Measurements from ENCODE around the gene PTPRJ.

PTPRJ gene

DNA sequence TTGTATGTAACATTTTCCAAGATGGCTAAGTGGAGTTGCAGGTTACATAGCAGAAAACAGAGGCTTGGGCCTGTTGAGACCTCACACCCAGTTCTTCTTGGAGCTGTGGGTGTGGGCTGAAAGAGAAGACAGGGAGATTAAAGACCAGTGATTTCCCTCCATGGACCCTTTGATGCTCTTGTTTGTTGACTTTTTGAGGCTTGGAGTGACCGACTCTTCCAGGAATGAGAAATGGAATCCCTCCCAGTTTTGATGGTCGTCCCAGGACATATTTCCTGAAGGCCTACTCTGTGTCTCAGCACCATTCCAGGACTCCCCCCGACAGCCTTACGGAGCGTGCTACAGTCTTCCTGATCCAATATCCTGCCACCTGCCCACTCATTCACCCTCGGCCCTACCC lies 96.9 kb downstream of the PTPRJ start:
- FAIRE-seq, result no peak

GRCh38 chr11:48078689-48079088 lies 98.3 kb downstream of the PTPRJ start:
- no peak for FAIRE-seq

- no peak for FAIRE-seq
Observed at GRCh38 chr11:48079596-48079995, 99.2 kb downstream of the PTPRJ start.

GRCh38 chr11:48080301-48080861 lies 100.0 kb downstream of the PTPRJ start:
- FAIRE-seq, result no peak

DNA sequence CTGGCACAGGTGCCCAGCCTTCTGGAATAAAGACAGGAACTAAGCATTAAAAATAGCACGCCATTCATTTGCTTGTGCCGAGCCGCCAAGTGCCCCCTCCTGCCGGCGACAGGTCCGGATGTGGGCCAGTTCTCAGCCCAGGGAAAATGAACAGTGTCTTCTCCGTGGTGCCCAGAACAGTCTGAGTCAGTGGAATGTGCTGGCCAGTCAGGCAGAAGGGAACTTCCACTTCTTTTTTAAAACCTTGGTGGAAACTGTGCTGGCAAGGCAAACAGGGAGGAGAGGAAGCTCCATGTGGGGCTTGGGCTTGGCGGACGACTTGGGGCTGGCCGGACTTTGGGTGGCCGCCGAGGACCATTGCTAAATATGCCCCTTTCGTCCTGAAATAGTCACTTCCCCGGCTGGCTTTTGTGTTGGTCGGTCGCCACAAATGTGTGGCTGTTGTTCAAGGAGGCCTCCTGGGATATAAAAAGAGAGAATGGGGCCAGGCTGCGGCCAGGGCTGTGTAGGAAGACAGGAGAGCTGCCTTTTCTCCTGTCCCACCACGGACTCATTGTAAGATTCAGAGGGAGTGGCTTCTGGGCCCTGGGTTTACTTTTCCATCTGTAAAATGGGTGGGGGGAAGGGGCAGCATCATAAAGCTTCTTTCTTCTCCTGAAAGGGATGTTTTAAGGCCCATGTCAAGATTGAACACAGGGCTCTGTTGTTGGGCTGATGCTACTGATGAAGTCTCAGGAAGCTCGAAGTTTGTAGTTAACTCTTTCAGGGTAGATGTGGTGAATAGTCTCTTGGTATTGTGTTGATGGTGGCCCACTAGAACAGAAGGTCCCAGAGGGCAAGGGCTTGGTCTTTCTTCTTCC lies 101.0 kb downstream of the PTPRJ start:
- FAIRE-seq, result no peak

GRCh38 chr11:48082771-48083170 lies 102.4 kb downstream of the PTPRJ start:
- FAIRE-seq, result no peak

- no peak for FAIRE-seq
Observed at GRCh38 chr11:48083421-48083820, 103.1 kb downstream of the PTPRJ start.

DNA sequence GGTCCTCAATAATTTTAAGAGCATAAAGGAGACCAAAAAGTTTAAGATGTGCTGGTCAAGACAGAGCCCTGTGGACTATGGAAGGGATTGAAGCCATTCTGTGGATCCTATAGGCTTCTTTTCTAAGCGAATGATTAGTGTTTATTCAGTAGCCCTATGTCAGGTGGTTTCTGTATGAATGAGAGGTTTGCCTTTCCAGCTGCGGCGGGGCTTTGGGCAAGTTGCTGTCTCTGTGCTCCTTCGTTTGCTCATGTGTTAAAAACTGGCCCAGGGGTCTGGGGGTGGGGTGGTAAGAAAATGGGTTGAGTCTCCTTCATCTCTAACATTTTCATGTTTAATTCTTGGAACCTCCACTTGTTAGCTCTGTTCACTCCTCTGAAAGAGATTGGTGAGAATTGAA lies 105.3 kb downstream of the PTPRJ start:
- FAIRE-seq, result no peak

GRCh38 chr11:48087422-48087821 lies 107.1 kb downstream of the PTPRJ start:
- FAIRE-seq, result no peak

DNA sequence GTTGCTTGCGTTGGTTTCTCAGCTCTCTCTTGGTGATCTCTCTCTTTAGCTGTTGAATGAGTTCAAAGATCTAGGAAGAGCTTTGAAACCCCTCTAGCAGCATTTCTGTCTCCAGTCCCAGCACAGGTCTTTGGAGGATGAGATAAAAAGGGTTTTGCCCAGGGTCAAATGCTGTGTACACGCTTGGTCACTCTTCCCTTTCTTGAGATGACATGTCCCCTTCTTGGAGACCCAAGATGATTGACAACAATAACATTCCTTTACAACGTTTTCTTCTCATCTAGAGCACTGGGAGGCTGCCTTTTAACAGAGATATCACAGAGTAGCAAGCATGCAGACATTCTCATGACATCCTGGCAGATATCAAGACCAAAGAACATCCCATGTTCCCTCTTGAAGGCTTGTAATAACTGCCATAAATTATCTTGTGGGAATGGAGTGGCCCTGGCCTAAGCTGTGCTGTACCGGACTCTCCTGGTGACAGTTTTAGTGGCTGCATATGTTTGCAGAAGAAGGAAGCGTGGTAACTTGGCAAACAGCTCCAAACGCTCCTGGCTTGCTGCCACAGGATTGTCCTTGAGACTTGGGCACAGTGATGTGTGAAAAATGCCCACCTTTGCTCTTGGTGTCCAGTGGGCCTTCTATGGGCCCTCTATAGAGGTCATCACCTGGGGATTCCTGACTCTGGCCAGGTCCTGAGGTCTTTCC lies 107.8 kb downstream of the PTPRJ start:
- FAIRE-seq, result no peak

DNA sequence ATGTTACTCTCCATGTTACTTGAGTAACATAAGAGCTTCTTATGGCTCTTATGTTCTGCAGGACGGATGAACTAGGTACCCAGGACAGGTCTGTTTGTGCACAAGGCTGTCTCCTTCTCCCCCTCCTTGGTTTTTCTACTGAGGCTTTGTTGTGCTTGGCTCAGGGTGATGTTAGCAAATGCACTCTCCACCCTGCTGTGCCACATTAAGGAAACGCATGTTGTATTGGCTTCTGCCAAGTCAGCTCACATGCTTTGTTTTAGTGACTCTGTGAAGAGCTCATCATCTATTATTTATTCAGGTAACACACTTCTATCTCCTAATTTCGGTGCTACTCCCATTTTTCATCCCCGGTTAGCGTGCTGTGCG lies 108.3 kb downstream of the PTPRJ start:
- no peak for FAIRE-seq

GRCh38 chr11:48090174-48090573 lies 109.8 kb downstream of the PTPRJ start:
- FAIRE-seq, result no peak

- FAIRE-seq, result no peak
Observed at GRCh38 chr11:48091426-48092102, 111.2 kb downstream of the PTPRJ start.

DNA sequence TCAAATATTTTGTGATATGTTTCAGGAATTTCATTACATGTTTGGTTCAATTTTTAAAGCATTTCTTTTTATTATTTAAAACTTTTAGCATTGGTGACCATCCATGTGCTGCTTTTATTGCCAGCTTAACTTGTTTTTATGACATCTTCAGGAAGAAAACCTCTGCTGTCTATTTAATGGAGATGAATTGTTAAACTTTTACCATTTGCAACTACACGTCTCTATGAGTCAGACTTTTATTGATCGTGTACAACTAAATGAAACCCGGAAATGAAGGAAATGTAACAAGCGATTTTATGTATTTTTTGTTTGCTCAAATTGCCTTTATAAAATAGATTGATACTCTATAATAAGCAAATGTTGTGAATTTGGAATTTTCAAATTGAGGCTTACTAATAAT lies 113.0 kb downstream of the PTPRJ start:
- no peak for FAIRE-seq

DNA sequence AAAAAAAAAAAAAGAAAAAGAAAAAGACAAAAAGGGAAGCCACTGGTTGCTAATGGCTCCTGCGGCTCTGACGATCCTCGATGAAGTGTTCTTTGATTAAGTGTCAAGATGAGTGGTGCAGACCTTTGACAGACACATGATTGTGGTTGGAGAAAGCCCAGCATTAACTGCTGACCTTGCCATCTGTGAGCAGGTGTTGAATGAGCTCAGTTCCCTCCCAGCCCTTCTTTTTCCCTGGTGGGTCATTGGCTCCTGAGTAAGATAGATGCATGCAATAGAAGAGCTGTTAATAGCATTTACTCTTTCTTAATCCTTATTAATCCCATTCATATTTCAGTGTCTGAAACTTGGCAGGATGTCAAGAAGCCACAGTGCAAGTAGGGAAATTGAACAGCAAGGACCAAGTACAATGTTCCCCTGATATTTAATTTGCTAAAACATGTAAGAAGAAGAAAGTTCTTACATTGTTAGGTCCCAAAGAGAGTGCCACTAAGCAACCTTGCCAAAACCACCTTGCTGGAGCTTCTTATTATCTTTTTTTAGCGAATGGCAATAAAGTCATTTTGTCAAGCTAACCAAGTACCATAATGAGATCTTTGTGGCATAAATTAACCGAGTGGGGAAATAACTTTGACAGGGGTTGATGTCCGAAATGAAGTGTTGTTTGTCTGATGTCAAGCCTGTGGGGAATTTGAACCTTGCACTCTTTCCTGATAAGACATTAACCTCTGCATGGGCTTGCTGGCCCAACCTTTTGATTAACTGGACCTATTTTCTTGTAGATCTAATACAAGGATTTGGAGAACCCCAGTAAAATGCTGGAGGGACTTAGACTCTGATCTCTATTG lies 113.7 kb downstream of the PTPRJ start:
- no peak for FAIRE-seq

GRCh38 chr11:48094643-48095339 lies 114.4 kb downstream of the PTPRJ start:
- no peak for FAIRE-seq

- FAIRE-seq, result no peak
Observed at GRCh38 chr11:48095779-48096470, 115.6 kb downstream of the PTPRJ start.

DNA sequence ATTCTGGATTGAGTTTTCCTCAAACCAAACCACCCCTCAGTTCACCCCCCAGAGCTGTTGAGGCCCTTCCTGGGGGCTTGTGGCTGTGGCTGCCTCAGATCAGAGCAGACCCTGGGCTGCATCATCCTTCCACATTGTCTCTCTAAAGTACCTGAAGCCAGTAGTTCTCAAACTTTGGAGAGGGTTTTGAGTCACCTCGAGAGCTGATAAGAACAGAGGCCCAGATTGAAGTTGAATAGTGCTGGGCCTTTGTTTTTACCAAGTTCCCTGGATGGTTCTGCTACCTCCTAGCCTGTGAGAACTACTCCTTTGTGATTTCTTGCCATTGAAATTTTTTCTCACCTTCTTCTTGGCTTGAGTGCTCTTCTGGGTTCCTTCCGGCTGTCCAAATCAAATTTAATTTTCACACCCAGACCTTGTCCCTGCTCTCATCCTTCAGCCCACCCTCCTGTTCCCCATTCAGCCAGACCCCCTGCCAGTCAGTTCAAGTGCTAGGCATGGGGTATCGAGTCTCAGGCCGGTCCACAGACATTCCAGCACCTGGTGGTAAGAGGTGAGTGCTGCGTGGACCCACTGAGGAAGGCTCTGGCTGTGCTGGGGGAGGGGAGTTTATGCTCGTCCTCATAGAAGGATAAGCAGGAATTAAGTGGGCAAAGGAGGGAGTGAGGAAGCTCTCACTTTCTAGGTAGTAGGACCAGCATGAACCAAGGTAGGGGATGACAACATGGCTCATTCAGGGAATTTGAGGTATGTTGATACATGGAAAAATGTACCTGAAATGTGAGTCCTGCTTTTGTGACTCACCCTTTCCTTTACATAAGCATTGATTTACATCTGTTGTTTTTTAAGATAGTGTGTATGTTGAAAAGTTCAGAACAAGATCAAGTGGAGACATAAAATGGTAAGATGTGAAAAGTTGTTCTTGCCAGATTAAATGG lies 116.5 kb downstream of the PTPRJ start:
- no peak for FAIRE-seq

DNA sequence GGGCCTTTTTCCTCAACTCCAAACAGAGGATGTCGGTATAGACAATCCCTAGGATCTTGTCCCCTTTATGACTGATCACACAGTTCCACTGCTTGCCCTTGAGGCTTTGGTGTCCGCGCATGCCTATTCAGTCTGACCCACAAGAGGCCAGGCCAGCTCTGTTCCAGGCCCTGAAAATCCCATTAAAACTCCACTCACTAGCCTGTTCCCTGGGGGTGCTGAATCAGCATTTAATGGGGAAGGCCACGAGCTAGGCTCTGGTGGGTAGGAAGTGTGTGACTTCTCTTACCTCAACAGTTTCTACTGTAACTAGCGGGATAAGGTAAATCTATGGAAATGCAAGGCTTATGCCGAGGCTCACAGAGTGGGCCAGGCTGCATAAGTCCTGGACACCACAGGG lies 117.7 kb downstream of the PTPRJ start:
- FAIRE-seq, result no peak

- FAIRE-seq, result no peak
Observed at GRCh38 chr11:48099916-48100446, 119.6 kb downstream of the PTPRJ start.

All from TTC549 (cell line).